Keratinocyte (primary cell): Measurements from ENCODE around the gene RASA3. TPM values are rescaled to one million over a fixed set of nuclear protein-coding genes. Genes with fewer than 3 reads are reported as not detected.

Source experiments
- DNase-seq: peaks from one replicate; pipeline ENCODE4 v3.0.0-alpha.2; 2011; ENCODE audit warnings: low read depth, missing footprints, low spot score
- FAIRE-seq: peaks from 2 replicates; lab custom pipeline; 2011; peaks lifted over from hg19 to GRCh38; lab: Jason Lieb, UNC
- H2AFZ ChIP-seq: 2 replicates; pipeline ENCODE4 v1.6.0; 2012; ENCODE audit warnings: low read length, control low read depth, inconsistent platforms; ENCODE audit not compliant: control insufficient read depth
- H3K27ac ChIP-seq: 2 replicates; pipeline ENCODE4 v1.5.1; 2011; ENCODE audit warnings: low read length; ENCODE audit not compliant: control insufficient read depth, insufficient read depth
- H3K27me3 ChIP-seq: 3 replicates; pipeline ENCODE4 v1.6.0; 2011; ENCODE audit warnings: low read length; ENCODE audit not compliant: control insufficient read depth, insufficient read depth; ENCODE audit errors: extremely low read depth
- H3K36me3 ChIP-seq, 2 experiments: 2 replicates in 1 of 2; 3 replicates in 1 of 2; pipeline ENCODE4 v1.5.1; 2011; ENCODE audit warnings: low read length in 2 of 2, mild to moderate bottlenecking in 1 of 2; ENCODE audit not compliant: control insufficient read depth in 2 of 2, insufficient read depth in 2 of 2; ENCODE audit errors: extremely low read depth in 1 of 2
- H3K4me1 ChIP-seq: 3 replicates; pipeline ENCODE4 v1.5.1; 2011; ENCODE audit warnings: low read length; ENCODE audit not compliant: control insufficient read depth, insufficient read depth; ENCODE audit errors: extremely low read depth
- H3K4me2 ChIP-seq: 3 replicates; pipeline ENCODE4 v1.6.0; 2011; ENCODE audit warnings: low read depth, low read length; ENCODE audit not compliant: control insufficient read depth, insufficient read depth; ENCODE audit errors: extremely low read depth
- H3K4me3 ChIP-seq, 3 experiments: fragments of 200-600 bp in 1 of 3; sonication (generic) in 1 of 3; 2 replicates in 2 of 3; 3 replicates in 1 of 3; pipeline ENCODE4 v1.5.1; 2011 to 2016; ENCODE audit warnings: low read length in 3 of 3, mild to moderate bottlenecking in 3 of 3, control low read depth in 2 of 3, inconsistent platforms in 1 of 3, low read depth in 1 of 3, mixed read lengths in 1 of 3, mixed run types in 1 of 3, moderate library complexity in 1 of 3; ENCODE audit not compliant: control insufficient read depth in 2 of 3, insufficient read depth in 2 of 3; ENCODE audit errors: extremely low read depth in 1 of 3
- H3K79me2 ChIP-seq: 2 replicates; pipeline ENCODE4 v1.6.0; 2012; ENCODE audit warnings: low read length; ENCODE audit not compliant: control insufficient read depth, insufficient read depth
- H3K9ac ChIP-seq: 3 replicates; pipeline ENCODE4 v1.6.0; 2011; ENCODE audit warnings: low read length; ENCODE audit not compliant: control insufficient read depth, insufficient read depth; ENCODE audit errors: extremely low read depth
- H3K9me1 ChIP-seq: 3 replicates; pipeline ENCODE4 v1.6.0; 2011; ENCODE audit warnings: low read length; ENCODE audit not compliant: control insufficient read depth, insufficient read depth; ENCODE audit errors: extremely low read depth
- H3K9me3 ChIP-seq: 2 replicates; pipeline ENCODE4 v1.5.1; 2012; ENCODE audit warnings: low read depth, low read length; ENCODE audit not compliant: control insufficient read depth
- H4K20me1 ChIP-seq: 3 replicates; pipeline ENCODE4 v1.6.0; 2011; ENCODE audit warnings: low read length; ENCODE audit not compliant: control insufficient read depth, insufficient read depth; ENCODE audit errors: extremely low read depth
- EZH2 ChIP-seq: IDR thresholded peaks from one replicate; pipeline ENCODE4 v1.6.1; 2012; ENCODE audit warnings: inconsistent platforms, mild to moderate bottlenecking, low read length, moderate library complexity
- dilution Hi-C: fragments of 300-500 bp; cut with MboI; formaldehyde crosslinking; loops from one replicate; pipeline ENCODE4 v1.7.0; 2020; ENCODE audit warnings: low sequenced_read_pairs; ENCODE audit not compliant: extremely low pct_ligation_motif_present
- polyA plus RNA-seq, 5 experiments: library from polyadenylated mRNA; depleted of rRNA in 3 of 5; stranded (reverse) in 3 of 5; stranded (forward) in 1 of 5; unstranded in 1 of 5; fragments of >200 nt; gene quantifications; 1 replicate in 1 of 5; 2 replicates in 3 of 5; 3 replicates in 1 of 5; pipeline versions ENCODE4 v1.2.1 to v1.2.3, GENCODE V29; 2011 to 2012; ENCODE audit warnings: missing spikeins in 2 of 5, low read depth in 1 of 5, low replicate concordance in 1 of 5
- TF ChIP-seq, protein P1 (sequence below), 3 experiments: IDR thresholded peaks in 1 of 3; conservative IDR thresholded peaks in 1 of 3; optimal IDR thresholded peaks in 1 of 3; 2 replicates in 2 of 3; 3 replicates in 1 of 3; pipeline versions ENCODE3 to v1.5.1; 2011; ENCODE audit warnings: low read length in 3 of 3, mild to moderate bottlenecking in 3 of 3, moderate library complexity in 2 of 3, control low read depth in 1 of 3, inconsistent platforms in 1 of 3; ENCODE audit not compliant: insufficient read depth in 2 of 3; ENCODE audit errors: extremely low read depth in 1 of 3

The RASA3 gene
- polyA plus RNA-seq, 1 donor (not counting 4 experiments of a cell fraction or from before 2014, with no cell fraction given): 4.1 TPM

DNA sequence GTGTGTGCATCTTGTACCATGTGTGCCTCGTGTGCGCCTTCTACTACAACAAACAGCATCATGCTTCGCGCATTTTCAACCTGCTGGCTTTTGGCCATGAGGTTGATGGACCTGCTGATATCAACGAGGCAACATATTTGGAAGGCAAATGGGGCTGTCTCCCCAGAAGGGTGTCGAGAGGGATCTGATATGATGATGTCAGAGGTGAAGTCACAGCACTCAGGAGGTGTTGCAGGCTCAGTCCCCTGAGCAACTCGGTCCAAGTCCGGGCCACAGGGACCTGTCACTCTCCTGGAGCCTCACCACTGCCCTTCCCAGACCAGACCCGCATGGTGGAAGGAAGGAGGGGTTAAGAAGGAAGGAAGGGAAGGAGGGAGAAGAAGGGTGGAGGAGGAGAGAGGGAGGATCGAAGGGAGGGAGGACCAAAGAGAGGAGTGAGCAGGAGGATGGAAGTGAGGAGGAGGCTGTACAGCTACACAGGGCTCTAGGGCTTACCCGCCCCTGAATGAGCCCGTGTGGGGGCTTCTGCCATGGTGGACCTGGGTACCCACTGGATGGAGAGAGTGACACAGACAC lies 151.8 kb downstream of the RASA3 start:
- Histone ChIP-seq H3K36me3 (no peaks in the 10 kb centered on the region), H3K79me2 (no peaks in the 10 kb centered on the region), H3K4me1 (peaks cover 6% of the 10 kb centered on the region), H3K27me3 (no peaks in the 10 kb centered on the region), H3K9me3 (no peaks in the 10 kb centered on the region), H4K20me1 (no peaks in the 10 kb centered on the region), H3K4me3 (no peak overlapping the region), H3K9ac (no peak overlapping the region), H3K27ac (no peak overlapping the region), H3K9me1 (no peaks in the 10 kb centered on the region), H3K4me2 (no peak overlapping the region), H2AFZ (no peak overlapping the region)
- no peak for FAIRE-seq
- DNase-seq: no peak
- TF ChIP-seq, protein P1, sequence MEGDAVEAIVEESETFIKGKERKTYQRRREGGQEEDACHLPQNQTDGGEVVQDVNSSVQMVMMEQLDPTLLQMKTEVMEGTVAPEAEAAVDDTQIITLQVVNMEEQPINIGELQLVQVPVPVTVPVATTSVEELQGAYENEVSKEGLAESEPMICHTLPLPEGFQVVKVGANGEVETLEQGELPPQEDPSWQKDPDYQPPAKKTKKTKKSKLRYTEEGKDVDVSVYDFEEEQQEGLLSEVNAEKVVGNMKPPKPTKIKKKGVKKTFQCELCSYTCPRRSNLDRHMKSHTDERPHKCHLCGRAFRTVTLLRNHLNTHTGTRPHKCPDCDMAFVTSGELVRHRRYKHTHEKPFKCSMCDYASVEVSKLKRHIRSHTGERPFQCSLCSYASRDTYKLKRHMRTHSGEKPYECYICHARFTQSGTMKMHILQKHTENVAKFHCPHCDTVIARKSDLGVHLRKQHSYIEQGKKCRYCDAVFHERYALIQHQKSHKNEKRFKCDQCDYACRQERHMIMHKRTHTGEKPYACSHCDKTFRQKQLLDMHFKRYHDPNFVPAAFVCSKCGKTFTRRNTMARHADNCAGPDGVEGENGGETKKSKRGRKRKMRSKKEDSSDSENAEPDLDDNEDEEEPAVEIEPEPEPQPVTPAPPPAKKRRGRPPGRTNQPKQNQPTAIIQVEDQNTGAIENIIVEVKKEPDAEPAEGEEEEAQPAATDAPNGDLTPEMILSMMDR (optimal IDR thresholded peaks at IDR 0.05 in 1 of 3, IDR thresholded peaks at IDR 0.05 in 1 of 3, conservative IDR thresholded peaks at IDR 0.05 in 1 of 3; ENCODE audit: extremely low read depth in 1 of 3, insufficient read depth in 2 of 3, low read length in 3 of 3): no peak
- no peak for TF ChIP-seq EZH2
- dilution Hi-C loops: no loop called here

- no peaks in the 10 kb centered on the region for H3K27me3 ChIP-seq
- H3K4me1 ChIP-seq: peaks cover 6% of the 10 kb centered on the region
- DNase-seq: no peak
- TF ChIP-seq EZH2: no peak
- TF ChIP-seq, protein P1 (optimal IDR thresholded peaks at IDR 0.05 in 1 of 3, IDR thresholded peaks at IDR 0.05 in 1 of 3, conservative IDR thresholded peaks at IDR 0.05 in 1 of 3; ENCODE audit: extremely low read depth in 1 of 3, insufficient read depth in 2 of 3, low read length in 3 of 3): no peak
- no peaks in the 10 kb centered on the region for H4K20me1 ChIP-seq
- H2AFZ ChIP-seq: no peak overlapping the region
- H3K9ac ChIP-seq: no peak overlapping the region
- no peak overlapping the region for H3K4me3 ChIP-seq
- no peaks in the 10 kb centered on the region for H3K79me2 ChIP-seq
- no peaks in the 10 kb centered on the region for H3K9me3 ChIP-seq
- FAIRE-seq: no peak
- H3K36me3 ChIP-seq: no peaks in the 10 kb centered on the region
- no peak overlapping the region for H3K27ac ChIP-seq
- no peak overlapping the region for H3K4me2 ChIP-seq
- dilution Hi-C loops: no loop called here
- no peaks in the 10 kb centered on the region for H3K9me1 ChIP-seq
Measured at GRCh38 chr13:113979791-113980471, 152.5 kb downstream of the RASA3 start.
